Right lung (tissue), 5 donors: Measurements from ENCODE around the gene TRMT44. TPM values are rescaled to one million over a fixed set of nuclear protein-coding genes. Genes with fewer than 3 reads are reported as not detected.
"Not testable (repeated sequence)": the region's sequence is repeated elsewhere in the genome, so short reads cannot be mapped to it uniquely, and the experiment has no call there.

Source experiments
- DNase-seq, 2 donors: peaks; one replicate each; pipeline ENCODE4 v3.0.0-alpha.2; 2013
- polyA plus RNA-seq, 5 donors: library from polyadenylated mRNA; unstranded; fragments of 120-200 nt; gene quantifications; one replicate each; pipeline versions ENCODE4 v1.2.1 to v1.2.3, GENCODE V29; 2013; ENCODE audit warnings: inconsistent platforms in 1 of 5, low replicate concordance in 1 of 5; ENCODE audit not compliant: insufficient read length in 5 of 5, insufficient read depth in 1 of 5

TRMT44 gene
- polyA plus RNA-seq, 5 donors = 17.0 to 19.1 (median 18.3) TPM

DNA sequence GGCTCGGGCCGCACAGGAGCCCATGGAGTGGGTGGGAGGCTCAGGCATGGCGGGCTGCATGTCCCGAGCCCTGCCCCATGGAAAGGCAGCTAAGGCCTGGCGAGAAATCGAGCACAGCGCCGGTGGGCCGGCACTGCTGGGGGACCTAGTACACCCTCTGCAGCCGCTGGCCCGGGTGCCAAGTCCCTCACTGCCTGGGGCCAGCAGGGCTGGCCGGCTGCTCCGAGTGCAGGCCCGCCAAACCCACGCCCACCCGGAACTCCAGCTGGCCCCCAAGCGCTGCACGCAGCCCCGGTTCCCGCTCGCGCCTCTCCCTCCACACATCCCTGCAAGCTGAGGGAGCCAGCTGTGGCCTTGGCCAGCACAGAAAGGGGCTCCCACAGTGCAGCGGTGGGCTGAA is 50.9 kb downstream of the TRMT44 start:
- not testable (repeated sequence) for DNase-seq

DNA sequence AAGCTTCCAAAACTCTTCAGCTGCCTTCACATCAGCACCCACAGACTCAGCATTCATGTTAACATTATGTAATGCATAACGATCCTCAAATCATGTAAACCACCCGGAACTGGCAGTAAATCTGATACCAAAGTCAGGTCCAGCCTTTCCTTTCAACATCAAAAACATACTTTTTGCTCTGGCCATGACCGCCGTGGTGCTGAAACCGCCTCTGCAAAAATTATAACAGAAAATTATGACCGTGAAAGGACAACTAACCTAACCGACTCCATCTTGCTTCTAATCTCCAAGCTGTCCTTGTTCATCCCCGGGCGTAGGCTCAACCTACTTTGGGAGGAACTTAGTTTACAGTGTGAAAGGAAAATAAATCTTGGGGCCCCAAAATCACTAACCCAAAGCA is 51.6 kb downstream of the TRMT44 start:
- no peak for DNase-seq

DNA sequence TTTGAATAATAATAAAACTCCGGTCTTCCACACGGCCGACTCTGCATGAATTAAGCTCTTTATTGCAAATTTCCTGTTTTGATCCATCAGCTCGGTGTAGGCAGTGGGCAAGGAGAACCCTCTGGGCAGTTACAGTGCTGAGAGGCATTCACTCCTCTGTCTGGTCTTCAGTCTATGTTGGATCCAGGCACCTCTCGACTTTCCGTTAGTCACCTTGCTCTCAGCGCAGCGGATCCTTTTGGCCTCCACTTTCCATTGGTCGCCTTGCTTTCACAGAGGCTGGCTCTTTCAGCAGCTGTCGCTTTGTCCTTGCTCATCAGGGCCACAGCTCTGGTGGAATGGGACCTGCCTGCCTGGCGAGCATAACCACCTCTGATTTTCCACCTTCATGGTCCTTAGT is 52.9 kb downstream of the TRMT44 start:
- DNase-seq = no peak

- DNase-seq = no peak
Measured at GRCh38 chr4:8494218-8494617, 53.6 kb downstream of the TRMT44 start.

GRCh38 chr4:8494983-8495548 is 54.5 kb downstream of the TRMT44 start:
- DNase-seq = no peak

- DNase-seq = no peak
Measured at GRCh38 chr4:8495803-8496202, 55.2 kb downstream of the TRMT44 start.

DNA sequence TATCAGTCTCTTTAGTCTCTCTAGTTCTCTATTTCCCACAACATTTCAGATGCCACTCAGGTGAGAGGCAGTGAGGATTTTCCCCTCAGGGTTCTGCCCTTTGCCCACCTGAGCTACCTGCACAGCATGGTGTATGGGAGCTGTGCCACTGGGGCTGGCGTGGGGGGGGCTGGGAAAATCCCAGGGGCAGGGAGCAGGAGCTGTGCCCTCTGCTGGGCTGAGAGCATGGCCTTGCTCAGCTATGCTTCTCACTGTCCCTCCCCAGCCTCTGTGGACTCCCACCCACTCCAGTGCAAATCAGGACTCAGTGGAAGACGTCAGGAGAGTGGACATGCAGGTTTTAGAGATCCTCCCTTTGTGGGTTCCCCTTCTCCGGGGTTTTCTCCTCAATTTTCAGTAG is 57.2 kb downstream of the TRMT44 start:
- DNase-seq = no peak

- DNase-seq = no peak
Measured at GRCh38 chr4:8500966-8501365, 60.4 kb downstream of the TRMT44 start.

DNA sequence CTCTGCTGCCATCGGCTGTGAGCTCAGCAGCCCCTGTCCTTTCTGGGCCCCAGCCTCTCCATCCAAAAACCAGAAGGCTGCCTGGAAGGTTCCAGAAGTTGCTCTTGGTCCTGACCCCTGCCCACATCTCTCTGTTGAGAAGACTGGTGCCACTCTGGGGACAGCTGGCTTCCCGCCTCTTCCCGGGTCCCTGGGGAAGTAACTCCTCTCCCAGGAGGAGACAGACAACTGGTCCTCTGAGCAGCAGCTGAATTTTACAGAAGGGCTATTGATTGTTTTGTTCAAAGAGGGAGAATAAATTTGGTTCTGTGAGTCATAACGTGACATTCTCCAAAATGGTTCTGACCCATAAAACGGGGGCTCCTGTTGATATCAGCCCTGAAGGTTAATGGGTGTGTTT is 61.2 kb downstream of the TRMT44 start:
- DNase-seq = no peak

GRCh38 chr4:8502371-8502770 is 61.8 kb downstream of the TRMT44 start:
- no peak for DNase-seq

DNA sequence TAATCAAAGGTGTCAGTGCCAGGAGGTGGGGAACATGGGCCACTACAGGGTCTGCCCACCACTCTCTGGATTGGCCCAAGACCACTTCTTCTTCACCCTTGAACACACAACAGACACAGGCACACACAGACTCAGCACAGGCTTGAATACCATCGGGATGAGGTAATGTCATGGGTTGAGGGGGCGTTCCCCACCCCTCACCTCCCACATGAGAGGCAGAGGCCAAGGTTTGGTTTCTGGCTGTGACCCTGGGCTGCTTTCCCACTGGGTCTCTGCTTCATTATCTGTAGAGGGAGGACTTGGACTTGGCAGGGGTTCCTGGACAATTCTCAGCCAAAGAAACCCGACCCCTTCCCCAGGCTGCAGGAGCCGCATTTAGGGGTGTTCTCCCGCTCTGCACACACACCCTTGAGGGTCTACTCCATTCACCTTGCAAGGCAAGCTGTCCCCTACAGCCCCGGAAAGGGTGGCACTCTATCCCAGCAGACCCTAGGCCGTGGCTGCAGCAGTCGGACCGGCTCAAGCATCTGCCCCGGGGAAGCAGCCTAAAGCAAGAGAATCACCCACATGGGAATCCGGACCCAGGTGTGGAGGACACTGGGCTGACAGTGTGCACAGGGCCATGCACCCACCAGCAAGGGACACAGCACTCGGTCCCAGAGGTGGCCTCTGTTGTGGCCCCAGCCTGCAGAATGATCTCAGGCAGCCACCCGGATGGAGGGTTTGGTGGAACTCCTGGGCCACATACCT is 62.4 kb downstream of the TRMT44 start:
- DNase-seq = no peak

DNA sequence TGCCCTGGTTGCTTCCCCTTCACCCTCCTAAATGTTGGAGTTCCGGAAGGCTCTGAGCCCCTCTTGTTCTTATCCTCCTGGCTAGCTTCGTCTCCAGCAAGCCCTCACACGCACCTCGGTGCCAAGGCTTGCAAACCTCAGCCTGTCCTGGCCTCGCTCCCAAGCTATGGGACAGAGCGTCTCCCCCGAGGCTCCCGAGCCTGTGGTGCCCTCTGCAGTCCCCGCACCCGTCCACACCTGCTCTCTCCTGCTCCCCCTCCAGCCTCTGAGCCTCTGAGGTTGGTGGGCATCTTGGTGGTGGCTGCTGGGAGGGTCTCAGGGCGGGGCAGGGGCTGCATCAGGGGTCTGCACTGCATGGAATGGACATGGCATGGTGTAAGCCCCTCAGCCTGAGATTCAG is 63.2 kb downstream of the TRMT44 start:
- DNase-seq = no peak

DNA sequence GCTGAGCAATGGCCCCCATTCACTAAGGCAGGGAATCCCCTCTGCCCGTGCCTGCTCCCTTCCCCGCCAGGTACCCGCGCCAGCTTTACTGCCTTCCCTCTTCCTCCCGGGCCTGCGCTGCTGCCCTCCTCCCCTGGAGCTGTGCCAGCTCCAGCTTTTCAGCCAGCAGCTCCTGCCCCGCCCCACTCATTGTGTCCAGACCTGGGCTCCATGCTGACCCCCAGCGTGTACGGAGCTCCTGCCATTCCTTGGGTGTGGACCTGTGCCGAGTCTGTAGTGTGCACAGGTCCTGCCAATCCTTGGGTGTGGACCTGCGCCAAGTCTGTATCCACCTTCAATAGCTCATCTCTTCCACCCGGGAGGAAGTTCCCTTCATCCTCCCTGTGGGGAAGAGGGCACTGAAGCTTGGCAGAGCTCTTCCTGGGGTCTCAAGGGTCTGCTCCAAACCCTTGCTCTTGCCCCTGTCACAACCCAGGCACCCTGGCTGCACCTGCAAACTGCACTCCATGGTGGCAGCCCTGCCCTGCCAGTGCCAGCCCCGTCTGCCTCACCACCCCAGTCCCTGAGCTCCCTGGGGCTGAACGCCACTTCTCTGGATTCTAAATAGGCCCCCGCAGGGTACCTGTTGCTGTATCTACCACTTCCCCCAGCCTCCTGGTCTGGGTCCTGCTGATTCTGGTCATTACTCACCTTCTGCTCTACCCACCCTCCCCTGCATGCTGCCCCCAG is 63.9 kb downstream of the TRMT44 start:
- DNase-seq = peak; percentile 36 to 43

- DNase-seq = no peak
Measured at GRCh38 chr4:8505229-8505628, 64.7 kb downstream of the TRMT44 start.

- no peak for DNase-seq
Measured at GRCh38 chr4:8506006-8506372, 65.4 kb downstream of the TRMT44 start.

GRCh38 chr4:8506373-8507195 is 66.0 kb downstream of the TRMT44 start:
- peak; percentile 50 to 56 for DNase-seq

- no peak for DNase-seq
Measured at GRCh38 chr4:8507196-8507570, 66.6 kb downstream of the TRMT44 start.

DNA sequence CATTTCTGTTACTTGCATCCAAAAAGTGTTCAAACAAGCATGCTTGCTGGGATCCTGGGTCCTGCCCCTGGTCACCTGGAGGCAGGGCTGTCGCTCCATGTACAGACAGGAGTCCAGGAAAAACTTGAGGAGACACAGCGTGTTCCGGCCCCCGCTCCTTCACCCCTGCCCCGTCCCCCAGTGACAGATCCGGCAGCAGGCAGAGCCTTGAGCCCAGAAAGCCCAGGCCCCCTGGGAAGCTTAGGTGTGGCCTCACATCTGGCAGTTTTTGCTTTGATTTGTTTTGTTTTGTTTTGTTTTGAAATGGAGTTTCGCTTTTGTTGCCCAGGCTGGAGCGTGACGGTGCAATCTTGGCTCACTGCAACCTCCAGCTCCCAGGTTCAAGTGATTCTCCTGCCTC is 67.0 kb downstream of the TRMT44 start:
- no peak for DNase-seq

- no peak for DNase-seq
Measured at GRCh38 chr4:8508266-8508665, 67.7 kb downstream of the TRMT44 start.

DNA sequence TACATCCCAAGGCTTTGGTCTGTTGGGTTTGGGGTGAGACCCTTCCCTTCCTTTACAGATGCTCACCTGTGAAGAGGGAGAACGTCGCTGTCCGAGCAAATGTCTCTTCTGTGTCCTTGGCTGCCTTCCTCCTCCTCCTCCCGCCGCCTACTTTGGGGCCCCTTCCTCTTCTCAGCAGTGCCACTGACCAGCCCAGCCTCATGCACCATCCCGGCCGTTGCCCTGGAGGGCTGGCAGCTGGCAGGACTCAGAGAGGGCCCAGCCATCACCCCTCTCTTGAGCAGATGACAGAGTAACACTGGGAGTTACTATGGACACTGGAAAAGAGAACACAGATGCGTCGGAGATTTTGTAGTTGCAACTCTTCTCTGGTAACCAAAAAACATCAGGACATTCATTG is 68.2 kb downstream of the TRMT44 start:
- no peak for DNase-seq

- no peak for DNase-seq
Measured at GRCh38 chr4:8509311-8509950, 68.9 kb downstream of the TRMT44 start.

DNA sequence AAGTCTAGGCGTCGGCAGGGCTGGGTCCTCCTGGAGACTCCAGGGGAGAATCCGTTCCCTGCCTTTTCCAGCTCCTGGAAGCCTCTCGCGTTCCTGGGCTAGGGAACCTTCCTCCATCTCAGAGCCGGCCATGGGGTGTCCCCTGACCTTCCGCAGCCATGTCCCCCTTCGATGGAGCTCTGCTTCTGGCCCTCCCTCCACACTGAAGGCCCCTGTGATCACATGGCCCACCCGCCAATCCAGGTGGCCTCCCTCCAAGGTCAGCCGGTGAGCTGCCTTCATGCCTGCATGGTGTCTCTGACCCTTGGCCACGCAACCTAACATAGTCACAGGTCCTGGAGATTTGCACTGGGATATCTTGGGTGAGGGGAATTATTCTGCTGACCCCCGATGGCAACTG is 69.6 kb downstream of the TRMT44 start:
- DNase-seq = no peak
